ENCODE measurements around the gene TRIP10.

DNA sequence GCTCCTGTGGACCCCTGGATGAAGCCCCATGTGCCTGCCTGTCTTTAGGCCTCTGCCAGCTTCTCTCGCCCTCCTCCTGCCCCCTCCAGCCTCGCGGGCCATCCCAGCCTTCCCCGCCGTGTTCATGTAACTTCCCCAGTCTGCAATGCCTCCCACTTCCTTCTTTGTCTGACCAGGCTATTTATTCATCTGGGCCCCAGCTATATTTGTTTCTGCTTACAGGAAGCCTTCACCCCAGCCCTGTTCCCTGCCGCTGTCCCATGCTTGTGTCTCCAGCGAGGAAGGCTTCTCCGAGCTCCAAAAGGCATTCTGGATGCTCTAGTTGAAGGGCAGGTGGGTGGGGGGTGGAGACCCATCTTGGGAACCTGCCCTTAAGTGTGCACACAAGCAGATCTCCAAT is 11.1 kb upstream of the TRIP10 start:
- TF ChIP-seq, protein P1, sequence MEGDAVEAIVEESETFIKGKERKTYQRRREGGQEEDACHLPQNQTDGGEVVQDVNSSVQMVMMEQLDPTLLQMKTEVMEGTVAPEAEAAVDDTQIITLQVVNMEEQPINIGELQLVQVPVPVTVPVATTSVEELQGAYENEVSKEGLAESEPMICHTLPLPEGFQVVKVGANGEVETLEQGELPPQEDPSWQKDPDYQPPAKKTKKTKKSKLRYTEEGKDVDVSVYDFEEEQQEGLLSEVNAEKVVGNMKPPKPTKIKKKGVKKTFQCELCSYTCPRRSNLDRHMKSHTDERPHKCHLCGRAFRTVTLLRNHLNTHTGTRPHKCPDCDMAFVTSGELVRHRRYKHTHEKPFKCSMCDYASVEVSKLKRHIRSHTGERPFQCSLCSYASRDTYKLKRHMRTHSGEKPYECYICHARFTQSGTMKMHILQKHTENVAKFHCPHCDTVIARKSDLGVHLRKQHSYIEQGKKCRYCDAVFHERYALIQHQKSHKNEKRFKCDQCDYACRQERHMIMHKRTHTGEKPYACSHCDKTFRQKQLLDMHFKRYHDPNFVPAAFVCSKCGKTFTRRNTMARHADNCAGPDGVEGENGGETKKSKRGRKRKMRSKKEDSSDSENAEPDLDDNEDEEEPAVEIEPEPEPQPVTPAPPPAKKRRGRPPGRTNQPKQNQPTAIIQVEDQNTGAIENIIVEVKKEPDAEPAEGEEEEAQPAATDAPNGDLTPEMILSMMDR (conservative IDR thresholded peaks at IDR 0.05; ENCODE audit: low read depth, low read length): no peak
- TF ChIP-seq RFX5 (IDR thresholded peaks at IDR 0.05; ENCODE audit: low read depth, low read length) (no peak), POLR2A (IDR thresholded peaks at IDR 0.05; ENCODE audit: low read depth, low read length) (no peak), CHD1 (IDR thresholded peaks at IDR 0.05; ENCODE audit: low read depth, low read length) (no peak), RAD21 (IDR thresholded peaks at IDR 0.05; ENCODE audit: low read length) (no peak), BHLHE40 (IDR thresholded peaks at IDR 0.05; ENCODE audit: low read depth, low read length) (no peak), CEBPB (IDR thresholded peaks at IDR 0.05; ENCODE audit: low read depth, low read length) (no peak), RCOR1 (IDR thresholded peaks at IDR 0.05; ENCODE audit: insufficient replicate concordance, low read length) (no peak), MAFK (IDR thresholded peaks at IDR 0.05; ENCODE audit: low read depth, low read length) (no peak), MXI1 (IDR thresholded peaks at IDR 0.05; ENCODE audit: borderline replicate concordance, low read depth, low read length) (no peak), MAZ (IDR thresholded peaks at IDR 0.05; ENCODE audit: borderline replicate concordance, low read depth, low read length) (no peak), FOS (IDR thresholded peaks at IDR 0.05; ENCODE audit: low read depth, low read length) (no peak)
- TF ChIP-seq, protein P2, sequence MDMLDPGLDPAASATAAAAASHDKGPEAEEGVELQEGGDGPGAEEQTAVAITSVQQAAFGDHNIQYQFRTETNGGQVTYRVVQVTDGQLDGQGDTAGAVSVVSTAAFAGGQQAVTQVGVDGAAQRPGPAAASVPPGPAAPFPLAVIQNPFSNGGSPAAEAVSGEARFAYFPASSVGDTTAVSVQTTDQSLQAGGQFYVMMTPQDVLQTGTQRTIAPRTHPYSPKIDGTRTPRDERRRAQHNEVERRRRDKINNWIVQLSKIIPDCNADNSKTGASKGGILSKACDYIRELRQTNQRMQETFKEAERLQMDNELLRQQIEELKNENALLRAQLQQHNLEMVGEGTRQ (IDR thresholded peaks at IDR 0.05; ENCODE audit: low read depth, low read length): no peak
- TF ChIP-seq, protein P3, sequence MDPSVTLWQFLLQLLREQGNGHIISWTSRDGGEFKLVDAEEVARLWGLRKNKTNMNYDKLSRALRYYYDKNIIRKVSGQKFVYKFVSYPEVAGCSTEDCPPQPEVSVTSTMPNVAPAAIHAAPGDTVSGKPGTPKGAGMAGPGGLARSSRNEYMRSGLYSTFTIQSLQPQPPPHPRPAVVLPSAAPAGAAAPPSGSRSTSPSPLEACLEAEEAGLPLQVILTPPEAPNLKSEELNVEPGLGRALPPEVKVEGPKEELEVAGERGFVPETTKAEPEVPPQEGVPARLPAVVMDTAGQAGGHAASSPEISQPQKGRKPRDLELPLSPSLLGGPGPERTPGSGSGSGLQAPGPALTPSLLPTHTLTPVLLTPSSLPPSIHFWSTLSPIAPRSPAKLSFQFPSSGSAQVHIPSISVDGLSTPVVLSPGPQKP (IDR thresholded peaks at IDR 0.05; ENCODE audit: borderline replicate concordance, low read depth, low read length): no peak
